GM10266 (cell line): ENCODE data around the gene GPI.

Experiments
- DNase-seq: peaks from one replicate; pipeline ENCODE4 v3.0.0; 2012; ENCODE audit errors: extremely low spot score
- TF ChIP-seq, protein P1 (sequence below): IDR thresholded peaks from 2 replicates; pipeline ENCODE4 v1.5.1; 2012; ENCODE audit warnings: mild to moderate bottlenecking, low read depth; ENCODE audit not compliant: control insufficient read depth, insufficient read depth; ENCODE audit errors: missing control alignments

The GPI gene

DNA sequence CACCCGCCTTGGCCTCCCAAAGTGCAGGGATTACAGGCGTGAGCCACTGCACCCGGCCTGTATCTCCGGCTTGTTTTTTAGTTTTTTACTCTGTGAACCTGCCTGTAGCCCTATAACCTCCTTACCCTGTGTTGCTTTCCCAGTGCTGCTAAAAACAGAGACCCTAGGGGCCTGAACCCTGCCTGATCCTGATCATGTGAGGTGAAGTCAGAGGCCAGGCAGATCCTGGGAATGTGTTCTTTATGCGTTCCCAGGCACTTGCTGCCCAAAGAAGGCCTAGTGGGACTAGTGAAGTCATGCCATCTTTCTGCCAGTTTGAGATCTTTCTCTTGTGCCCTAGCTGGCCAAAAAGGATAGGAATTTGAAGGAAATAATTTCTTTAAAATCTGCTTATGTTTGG is 67.8 kb downstream of the GPI start:
- no peak for DNase-seq
- TF ChIP-seq, protein P1, sequence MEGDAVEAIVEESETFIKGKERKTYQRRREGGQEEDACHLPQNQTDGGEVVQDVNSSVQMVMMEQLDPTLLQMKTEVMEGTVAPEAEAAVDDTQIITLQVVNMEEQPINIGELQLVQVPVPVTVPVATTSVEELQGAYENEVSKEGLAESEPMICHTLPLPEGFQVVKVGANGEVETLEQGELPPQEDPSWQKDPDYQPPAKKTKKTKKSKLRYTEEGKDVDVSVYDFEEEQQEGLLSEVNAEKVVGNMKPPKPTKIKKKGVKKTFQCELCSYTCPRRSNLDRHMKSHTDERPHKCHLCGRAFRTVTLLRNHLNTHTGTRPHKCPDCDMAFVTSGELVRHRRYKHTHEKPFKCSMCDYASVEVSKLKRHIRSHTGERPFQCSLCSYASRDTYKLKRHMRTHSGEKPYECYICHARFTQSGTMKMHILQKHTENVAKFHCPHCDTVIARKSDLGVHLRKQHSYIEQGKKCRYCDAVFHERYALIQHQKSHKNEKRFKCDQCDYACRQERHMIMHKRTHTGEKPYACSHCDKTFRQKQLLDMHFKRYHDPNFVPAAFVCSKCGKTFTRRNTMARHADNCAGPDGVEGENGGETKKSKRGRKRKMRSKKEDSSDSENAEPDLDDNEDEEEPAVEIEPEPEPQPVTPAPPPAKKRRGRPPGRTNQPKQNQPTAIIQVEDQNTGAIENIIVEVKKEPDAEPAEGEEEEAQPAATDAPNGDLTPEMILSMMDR = no peak

DNA sequence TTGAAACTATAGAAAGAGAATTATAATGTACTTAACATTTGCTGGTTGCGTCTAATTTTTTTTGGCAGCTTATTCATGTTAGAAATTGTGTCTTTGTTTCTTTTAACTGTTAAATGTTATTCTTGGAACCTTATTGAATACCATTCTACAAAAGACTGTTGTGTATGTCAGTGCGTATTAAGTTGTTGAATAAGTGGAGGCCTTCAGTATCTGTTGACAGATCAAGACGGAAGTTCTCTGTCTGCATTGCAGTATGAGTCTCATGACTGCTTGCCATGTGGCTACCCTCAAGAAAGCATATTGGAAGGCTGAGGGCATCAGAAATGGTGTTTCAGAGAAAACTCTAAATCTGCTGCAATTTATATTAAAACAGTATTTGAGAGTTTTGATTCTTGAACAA is 71.7 kb downstream of the GPI start:
- no peak for DNase-seq
- TF ChIP-seq, protein P1 = no peak

DNA sequence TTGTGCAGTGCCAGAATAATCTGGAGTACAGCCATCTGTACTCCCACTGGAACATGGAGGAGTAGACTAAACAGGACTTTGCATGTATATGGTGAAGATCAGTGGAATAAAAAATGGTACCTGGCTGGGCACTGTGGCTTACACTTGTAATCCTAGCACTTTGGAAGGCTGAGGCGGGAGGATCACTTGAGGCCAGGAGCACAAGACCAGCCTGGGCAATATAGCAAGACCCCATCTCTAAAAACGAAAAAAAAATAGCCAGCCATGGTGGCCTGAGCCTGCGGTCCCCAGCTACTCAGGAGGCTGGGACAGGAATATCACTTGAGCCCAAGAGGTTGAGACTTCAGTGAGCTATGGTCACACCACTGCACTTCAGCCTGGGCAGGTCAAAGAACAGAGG is 83.2 kb downstream of the GPI start:
- DNase-seq = no peak
- TF ChIP-seq, protein P1 = no peak
